ENCODE results near the gene MTERF1.
"Not testable (repeated sequence)": the region's sequence is repeated elsewhere in the genome, so short reads cannot be mapped to it uniquely, and the experiment has no call there.

Gene MTERF1

GRCh38 chr7:91880413-91881241 is at the start of gene MTERF1:
TSS of gene MTERF1 (minus strand) at chr7:91880702. CDS start at chr7:91880083, 619 bp downstream.
- in situ Hi-C loops (cut with MboI; ENCODE audit: low sequenced_read_pairs) = no loop called here

GRCh38 chr7:91929463-91929862 is 49.0 kb upstream of the MTERF1 start:
- in situ Hi-C loops (cut with MboI; ENCODE audit: low sequenced_read_pairs) = no loop called here

GRCh38 chr7:91927912-91928311 is 47.4 kb upstream of the MTERF1 start:
- in situ Hi-C loops (cut with MboI; ENCODE audit: low sequenced_read_pairs) = no loop called here

GRCh38 chr7:91922857-91923256 is 42.4 kb upstream of the MTERF1 start:
- in situ Hi-C loops (cut with MboI; ENCODE audit: low sequenced_read_pairs) = no loop called here

- in situ Hi-C loops (cut with MboI; ENCODE audit: low sequenced_read_pairs) = no loop called here
These were observed 37.9 kb upstream of the MTERF1 start for GRCh38 chr7:91918356-91918755.

- in situ Hi-C loops (cut with MboI; ENCODE audit: low sequenced_read_pairs) = no loop called here
These were observed 35.5 kb upstream of the MTERF1 start for GRCh38 chr7:91916051-91916440.

- in situ Hi-C loops (cut with MboI; ENCODE audit: low sequenced_read_pairs) = no loop called here
These were observed 35.0 kb upstream of the MTERF1 start for GRCh38 chr7:91915401-91916050.

GRCh38 chr7:91913612-91914011 is 33.1 kb upstream of the MTERF1 start:
- in situ Hi-C loops (cut with MboI; ENCODE audit: low sequenced_read_pairs) = no loop called here

- in situ Hi-C loops (cut with MboI; ENCODE audit: low sequenced_read_pairs) = no loop called here
These were observed 32.0 kb upstream of the MTERF1 start for GRCh38 chr7:91912494-91912893.

- in situ Hi-C loops (cut with MboI; ENCODE audit: low sequenced_read_pairs) = no loop called here
These were observed 30.6 kb upstream of the MTERF1 start for GRCh38 chr7:91911121-91911520.

GRCh38 chr7:91910171-91910570 is 29.7 kb upstream of the MTERF1 start:
- in situ Hi-C loops (cut with MboI; ENCODE audit: low sequenced_read_pairs) = no loop called here

- in situ Hi-C loops (cut with MboI; ENCODE audit: low sequenced_read_pairs) = no loop called here
These were observed 19.1 kb upstream of the MTERF1 start for GRCh38 chr7:91899563-91899962.

GRCh38 chr7:91898240-91898992 is 17.9 kb upstream of the MTERF1 start:
- in situ Hi-C loops (cut with MboI; ENCODE audit: low sequenced_read_pairs) = no loop called here

- in situ Hi-C loops (cut with MboI; ENCODE audit: low sequenced_read_pairs) = no loop called here
These were observed 14.4 kb upstream of the MTERF1 start for GRCh38 chr7:91894781-91895480.

- in situ Hi-C loops (cut with MboI; ENCODE audit: low sequenced_read_pairs) = not testable (repeated sequence)
These were observed 13.2 kb upstream of the MTERF1 start for GRCh38 chr7:91893699-91894098.

- in situ Hi-C loops (cut with MboI; ENCODE audit: low sequenced_read_pairs) = no loop called here
These were observed 12.4 kb upstream of the MTERF1 start for GRCh38 chr7:91892821-91893340.

- in situ Hi-C loops (cut with MboI; ENCODE audit: low sequenced_read_pairs) = no loop called here
These were observed 11.7 kb upstream of the MTERF1 start for GRCh38 chr7:91892099-91892705.

GRCh38 chr7:91888271-91889175 is 8.0 kb upstream of the MTERF1 start:
- in situ Hi-C loops (cut with MboI; ENCODE audit: low sequenced_read_pairs) = not testable (repeated sequence)
